ENCODE measurements around the gene FGF11. TPM values are rescaled to one million over a fixed set of nuclear protein-coding genes. Genes with fewer than 3 reads are reported as not detected.
A peak's percentile ranks its signal among the peaks of the same experiment; 100 is the strongest.
"Not testable (repeated sequence)": the region's sequence is repeated elsewhere in the genome, so short reads cannot be mapped to it uniquely, and the experiment has no call there.

Gene FGF11
- total RNA-seq, 1 experiment from 2014 or later = 0.67 TPM

GRCh38 chr17:7481275-7481674, 42.0 kb downstream of the FGF11 start, which contains the start of gene SLC35G6:
SLC35G6 (plus strand) TSS chr17:7481446; CDS start chr17:7481517, 71 bp downstream.
- peaks cover 28% of the 10 kb centered on the region for H4K20me1 ChIP-seq (ENCODE audit: insufficient read depth, low read depth, low read length)
- H3K9ac ChIP-seq (ENCODE audit: low read length); H3K36me3 ChIP-seq (ENCODE audit: insufficient read depth, low read length); H3K9me3 ChIP-seq (ENCODE audit: low read length); DNase-seq; H3K4me2 ChIP-seq (ENCODE audit: low read depth, low read length, poor library complexity, severe bottlenecking); H3K27ac ChIP-seq (ENCODE audit: low read length); H2AFZ ChIP-seq (ENCODE audit: low read length); H3K9me2 ChIP-seq (replicated peaks; ENCODE audit: insufficient read depth, low read length); H3K4me3 ChIP-seq (ENCODE audit: low read length); H3K27me3 ChIP-seq (ENCODE audit: low read length): not testable (repeated sequence)
- H3K4me1 ChIP-seq (ENCODE audit: low read length) = peaks cover 35% of the 10 kb centered on the region
- H3K79me2 ChIP-seq (ENCODE audit: low read length) = peaks cover 25% of the 10 kb centered on the region

DNA sequence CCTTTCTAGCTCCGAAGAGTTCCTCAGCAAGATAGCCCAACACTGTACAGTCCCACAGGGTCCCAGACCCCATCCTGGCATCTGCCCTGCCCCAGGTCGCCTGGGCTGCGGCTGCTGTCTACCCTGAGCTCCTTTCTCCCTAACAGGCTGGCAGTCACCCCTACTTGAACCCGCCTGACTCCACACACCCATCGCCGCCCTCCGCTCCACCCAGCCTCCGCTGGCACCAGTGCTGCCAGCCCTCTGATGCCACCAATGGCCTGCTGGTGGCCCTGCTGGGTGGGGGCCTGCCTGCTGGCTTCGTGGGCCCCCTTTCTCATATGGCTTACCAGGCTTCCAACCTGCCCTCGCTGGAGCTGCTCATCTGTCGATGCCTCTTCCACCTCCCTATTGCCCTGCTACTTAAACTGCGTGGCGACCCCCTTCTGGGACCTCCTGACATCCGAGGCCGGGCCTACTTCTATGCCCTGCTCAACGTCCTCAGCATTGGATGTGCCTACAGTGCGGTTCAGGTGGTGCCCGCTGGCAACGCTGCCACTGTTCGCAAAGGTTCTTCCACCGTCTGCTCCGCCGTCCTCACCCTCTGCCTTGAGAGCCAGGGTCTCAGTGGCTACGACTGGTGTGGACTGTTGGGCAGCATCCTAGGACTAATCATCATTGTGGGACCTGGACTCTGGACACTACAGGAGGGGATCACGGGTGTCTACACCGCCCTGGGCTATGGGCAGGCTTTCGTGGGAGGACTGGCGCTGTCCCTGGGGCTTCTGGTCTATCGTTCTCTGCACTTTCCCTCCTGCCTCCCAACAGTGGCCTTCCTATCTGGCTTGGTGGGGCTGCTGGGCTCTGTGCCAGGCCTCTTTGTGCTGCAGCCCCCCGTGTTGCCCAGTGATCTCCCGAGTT, 42.8 kb downstream of the FGF11 start:
- Histone ChIP-seq H3K79me2 (ENCODE audit: low read length) (peaks cover 33% of the 10 kb centered on the region), H3K4me1 (ENCODE audit: low read length) (peaks cover 43% of the 10 kb centered on the region), H3K36me3 (ENCODE audit: insufficient read depth, low read length) (peaks cover 12% of the 10 kb centered on the region; the same call in 1 of the 2 replicates), H4K20me1 (ENCODE audit: insufficient read depth, low read depth, low read length) (peaks cover 34% of the 10 kb centered on the region)
- H2AFZ ChIP-seq (ENCODE audit: low read length); H3K27me3 ChIP-seq (ENCODE audit: low read length); H3K27ac ChIP-seq (ENCODE audit: low read length); H3K4me3 ChIP-seq (ENCODE audit: low read length); H3K9ac ChIP-seq (ENCODE audit: low read length); H3K9me2 ChIP-seq (replicated peaks; ENCODE audit: insufficient read depth, low read length); H3K9me3 ChIP-seq (ENCODE audit: low read length); DNase-seq; H3K4me2 ChIP-seq (ENCODE audit: low read depth, low read length, poor library complexity, severe bottlenecking): not testable (repeated sequence)

DNA sequence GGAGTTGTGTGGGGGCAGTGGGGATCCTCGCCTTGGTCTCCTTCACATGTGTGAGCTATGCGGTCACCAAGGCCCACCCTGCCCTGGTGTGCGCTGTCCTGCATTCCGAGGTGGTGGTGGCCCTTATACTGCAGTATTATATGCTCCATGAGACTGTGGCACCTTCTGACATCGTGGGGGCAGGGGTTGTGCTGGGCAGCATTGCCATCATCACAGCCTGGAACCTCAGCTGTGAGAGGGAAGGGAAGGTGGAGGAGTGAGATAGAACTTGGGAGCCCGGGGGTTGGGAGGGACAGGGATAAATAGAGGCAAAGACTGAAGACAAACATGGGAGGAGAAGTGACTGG, 43.4 kb downstream of the FGF11 start:
- peaks cover 49% of the 10 kb centered on the region for H3K4me1 ChIP-seq (ENCODE audit: low read length)
- H3K4me3 ChIP-seq (ENCODE audit: low read length) = peak overlapping the region; percentile 100
- H3K9me2 ChIP-seq (replicated peaks; ENCODE audit: insufficient read depth, low read length); H3K9me3 ChIP-seq (ENCODE audit: low read length); DNase-seq; H3K27me3 ChIP-seq (ENCODE audit: low read length); H2AFZ ChIP-seq (ENCODE audit: low read length); H3K27ac ChIP-seq (ENCODE audit: low read length): not testable (repeated sequence)
- H3K9ac ChIP-seq (ENCODE audit: low read length) = peak overlapping the region; percentile 100
- peaks cover 18% of the 10 kb centered on the region; the same call in 1 of the 2 replicates for H3K36me3 ChIP-seq (ENCODE audit: insufficient read depth, low read length)
- peak overlapping the region; percentile 99 for H3K4me2 ChIP-seq (ENCODE audit: low read depth, low read length, poor library complexity, severe bottlenecking)
- H3K79me2 ChIP-seq (ENCODE audit: low read length) = peaks cover 39% of the 10 kb centered on the region
- H4K20me1 ChIP-seq (ENCODE audit: insufficient read depth, low read depth, low read length) = peaks cover 34% of the 10 kb centered on the region

- peak overlapping the region; percentile 100 for H3K4me3 ChIP-seq (ENCODE audit: low read length)
- peaks cover 18% of the 10 kb centered on the region; the same call in 1 of the 2 replicates for H3K36me3 ChIP-seq (ENCODE audit: insufficient read depth, low read length)
- H3K9ac ChIP-seq (ENCODE audit: low read length) = peak overlapping the region; percentile 100
- peaks cover 47% of the 10 kb centered on the region for H3K4me1 ChIP-seq (ENCODE audit: low read length)
- peaks cover 30% of the 10 kb centered on the region for H4K20me1 ChIP-seq (ENCODE audit: insufficient read depth, low read depth, low read length)
- peak; percentile 97 for DNase-seq
- H3K4me2 ChIP-seq (ENCODE audit: low read depth, low read length, poor library complexity, severe bottlenecking) = peak overlapping the region; percentile 99
- no peaks in the 10 kb centered on the region for H3K27me3 ChIP-seq (ENCODE audit: low read length)
- no peaks in the 10 kb centered on the region for H3K9me3 ChIP-seq (ENCODE audit: low read length)
- peak overlapping the region; percentile 92 for H3K27ac ChIP-seq (ENCODE audit: low read length)
- peaks cover 42% of the 10 kb centered on the region for H3K79me2 ChIP-seq (ENCODE audit: low read length)
- no peaks in the 10 kb centered on the region for H3K9me2 ChIP-seq (replicated peaks; ENCODE audit: insufficient read depth, low read length)
- peak overlapping the region; percentile 97 for H2AFZ ChIP-seq (ENCODE audit: low read length)
These were observed 44.1 kb downstream of the FGF11 start for GRCh38 chr17:7483255-7484066.

DNA sequence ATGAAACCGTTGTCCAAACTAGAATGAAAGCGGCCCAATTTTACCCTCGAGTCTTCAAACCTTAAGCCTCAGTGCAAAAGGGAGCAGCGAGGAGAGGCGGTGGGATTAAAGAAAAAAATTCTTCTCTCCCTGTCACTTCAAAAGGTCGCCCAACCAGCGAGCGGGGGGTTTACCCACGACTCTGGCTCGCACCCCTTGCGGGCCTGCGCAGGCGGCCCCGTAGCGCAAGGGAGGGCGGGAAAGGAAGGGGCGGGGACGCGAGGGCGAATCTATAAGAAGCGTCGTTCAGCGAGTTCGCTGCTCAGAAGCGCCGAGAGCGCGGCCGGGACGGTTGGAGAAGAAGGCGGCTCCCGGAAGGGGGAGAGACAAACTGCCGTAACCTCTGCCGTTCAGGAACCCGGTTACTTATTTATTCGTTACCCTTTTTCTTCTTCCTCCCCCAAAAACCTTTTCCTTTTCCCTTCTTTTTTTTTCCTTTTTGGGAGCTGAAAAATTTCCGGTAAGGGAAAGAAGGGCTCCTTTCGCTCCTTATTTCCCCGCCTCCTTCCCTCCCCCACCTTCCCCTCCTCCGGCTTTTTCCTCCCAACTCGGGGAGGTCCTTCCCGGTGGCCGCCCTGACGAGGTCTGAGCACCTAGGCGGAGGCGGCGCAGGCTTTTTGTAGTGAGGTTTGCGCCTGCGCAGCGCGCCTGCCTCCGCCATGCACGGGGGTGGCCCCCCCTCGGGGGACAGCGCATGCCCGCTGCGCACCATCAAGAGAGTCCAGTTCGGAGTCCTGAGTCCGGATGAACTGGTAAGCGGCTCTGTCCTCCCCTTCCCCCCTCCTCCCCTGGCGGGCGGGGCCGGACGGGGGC, 45.0 kb downstream of the FGF11 start, which contains the start of gene POLR2A:
POLR2A (plus strand) TSS at position 300 of the 852 bp plus-strand sequence.
- peaks cover 48% of the 10 kb centered on the region for H3K79me2 ChIP-seq (ENCODE audit: low read length)
- peak within 1 kb of the TSS; percentile 100 for H3K4me3 ChIP-seq (ENCODE audit: low read length)
- H3K9me3 ChIP-seq (ENCODE audit: low read length) = no peaks in the 10 kb centered on the region

GRCh38 chr17:7484919-7485377, 45.6 kb downstream of the FGF11 start:
- Histone ChIP-seq H2AFZ (ENCODE audit: low read length) (no peak overlapping the region), H3K36me3 (ENCODE audit: insufficient read depth, low read length) (peaks cover 30% of the 10 kb centered on the region), H3K4me1 (ENCODE audit: low read length) (peaks cover 36% of the 10 kb centered on the region)

More for the DNA sequence above, 45.0 kb downstream of the FGF11 start, which contains the start of gene POLR2A:
- no peaks in the 10 kb centered on the region for H3K27me3 ChIP-seq (ENCODE audit: low read length)
- H3K27ac ChIP-seq (ENCODE audit: low read length) = peak within 1 kb of the TSS; percentile 92
- peaks cover 38% of the 10 kb centered on the region for H4K20me1 ChIP-seq (ENCODE audit: insufficient read depth, low read depth, low read length)
- peak; percentile 98 for DNase-seq
- H3K9ac ChIP-seq (ENCODE audit: low read length) = peak within 1 kb of the TSS; percentile 100
- peak within 1 kb of the TSS; percentile 97 for H2AFZ ChIP-seq (ENCODE audit: low read length)
- H3K36me3 ChIP-seq (ENCODE audit: insufficient read depth, low read length) = peaks cover 24% of the 10 kb centered on the region
- H3K4me1 ChIP-seq (ENCODE audit: low read length) = peaks cover 40% of the 10 kb centered on the region
- H3K4me2 ChIP-seq (ENCODE audit: low read depth, low read length, poor library complexity, severe bottlenecking) = peak within 1 kb of the TSS; percentile 99
- H3K9me2 ChIP-seq (replicated peaks; ENCODE audit: insufficient read depth, low read length) = no peaks in the 10 kb centered on the region

GRCh38 chr17:7486181-7486580, 46.9 kb downstream of the FGF11 start:
- Histone ChIP-seq H3K4me1 (ENCODE audit: low read length) (peaks cover 33% of the 10 kb centered on the region), H3K4me3 (ENCODE audit: low read length) (peak overlapping the region; percentile 100), H3K4me2 (ENCODE audit: low read depth, low read length, poor library complexity, severe bottlenecking) (peak overlapping the region; percentile 99), H2AFZ (ENCODE audit: low read length) (no peak overlapping the region), H3K27me3 (ENCODE audit: low read length) (no peaks in the 10 kb centered on the region), H3K79me2 (ENCODE audit: low read length) (peaks cover 67% of the 10 kb centered on the region), H3K9me3 (ENCODE audit: low read length) (no peaks in the 10 kb centered on the region), H3K36me3 (ENCODE audit: insufficient read depth, low read length) (peaks cover 40% of the 10 kb centered on the region), H3K9ac (ENCODE audit: low read length) (peak overlapping the region; percentile 64), H3K27ac (ENCODE audit: low read length) (no peak overlapping the region), H3K9me2 (replicated peaks; ENCODE audit: insufficient read depth, low read length) (no peaks in the 10 kb centered on the region), H4K20me1 (ENCODE audit: insufficient read depth, low read depth, low read length) (peaks cover 56% of the 10 kb centered on the region)
- DNase-seq = peak; percentile 56

More at GRCh38 chr17:7484919-7485377, 45.6 kb downstream of the FGF11 start:
- Histone ChIP-seq H3K27me3 (ENCODE audit: low read length) (no peaks in the 10 kb centered on the region), H3K9ac (ENCODE audit: low read length) (peak overlapping the region; percentile 87), H3K9me2 (replicated peaks; ENCODE audit: insufficient read depth, low read length) (no peaks in the 10 kb centered on the region), H3K27ac (ENCODE audit: low read length) (peak overlapping the region; percentile 92), H3K9me3 (ENCODE audit: low read length) (no peaks in the 10 kb centered on the region), H4K20me1 (ENCODE audit: insufficient read depth, low read depth, low read length) (peaks cover 44% of the 10 kb centered on the region), H3K4me2 (ENCODE audit: low read depth, low read length, poor library complexity, severe bottlenecking) (peak overlapping the region; percentile 99), H3K4me3 (ENCODE audit: low read length) (peak overlapping the region; percentile 100), H3K79me2 (ENCODE audit: low read length) (peaks cover 55% of the 10 kb centered on the region)
- peak; percentile 65 for DNase-seq

Data from Karpas-422 (cell line).